Measurements from ENCODE around the gene NKX2-4. TPM values are rescaled to one million over a fixed set of nuclear protein-coding genes. Genes with fewer than 3 reads are reported as not detected.
"Not testable (repeated sequence)": the region's sequence is repeated elsewhere in the genome, so short reads cannot be mapped to it uniquely, and the experiment has no call there.

NKX2-4 gene
- total and polyA plus RNA-seq, 2 experiments from 2014 or later = not detected

DNA sequence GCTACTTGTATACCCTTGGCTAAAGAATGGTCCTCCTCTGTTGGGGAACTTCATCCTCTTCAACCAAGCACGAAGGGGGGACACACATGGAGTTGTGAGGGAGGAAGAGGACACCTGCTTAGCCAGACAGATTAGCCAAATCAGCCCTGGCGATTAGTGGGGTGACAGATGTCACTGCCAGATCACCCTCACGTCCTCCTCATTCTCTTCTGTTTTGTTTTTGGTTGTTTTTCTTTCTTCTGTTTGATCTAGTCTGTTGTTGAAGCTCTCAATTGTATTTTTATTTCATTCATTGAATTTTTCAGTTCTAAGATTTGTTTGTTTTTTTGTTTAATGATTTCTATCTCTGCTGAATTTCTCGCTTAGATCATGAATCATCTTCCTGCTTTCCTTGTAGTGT lies 27.5 kb upstream of the NKX2-4 start:
- Histone ChIP-seq H3K9me3 (ENCODE audit: low read depth) (no peaks in the 10 kb centered on the region), H3K79me2 (ENCODE audit: insufficient read depth) (no peaks in the 10 kb centered on the region), H3K36me3 (ENCODE audit: low read depth) (no peaks in the 10 kb centered on the region), H3K4me2 (ENCODE audit: unreplicated experiment) (no peak overlapping the region), H3K27me3 (replicated peaks; ENCODE audit: insufficient read depth) (peaks cover 3% of the 10 kb centered on the region; the same call in 1 of the 2 replicates), H2AFZ (no peak overlapping the region), H3K9me2 (ENCODE audit: insufficient read depth) (no peaks in the 10 kb centered on the region), H3K4me1 (ENCODE audit: insufficient read depth) (no peaks in the 10 kb centered on the region), H3F3A (ENCODE audit: insufficient read depth) (no peaks in the 10 kb centered on the region), H3K9ac (no peak overlapping the region), H4K20me1 (ENCODE audit: insufficient read depth) (no peaks in the 10 kb centered on the region), H3K4me3 (no peak overlapping the region), H3K27ac (no peak overlapping the region)
- in situ Hi-C loops (cut with MboI) = no loop called here
- no peak for DNase-seq
- TF ChIP-seq EZH2 (IDR thresholded peaks at IDR 0.05; ENCODE audit: insufficient read depth, poor library complexity, severe bottlenecking) (no peak), EZH2phosphoT487 (IDR thresholded peaks at IDR 0.05; ENCODE audit: insufficient read depth, low read depth) (no peak)
- 37 to 39% methylated on average over 4 of the region's 4 CpGs for WGBS, 2 experiments (ENCODE audit: low coverage in 1 of 2, low lambda C conversion rate in 2 of 2, missing lambda C conversion rate in 2 of 2)

GRCh38 chr20:21423712-21424111 lies 26.4 kb upstream of the NKX2-4 start:
- H3K27ac ChIP-seq; H3K9ac ChIP-seq; H3K4me3 ChIP-seq; H2AFZ ChIP-seq; H3K9me2 ChIP-seq (ENCODE audit: insufficient read depth); H3K4me1 ChIP-seq (ENCODE audit: insufficient read depth); H3K27me3 ChIP-seq (replicated peaks; ENCODE audit: insufficient read depth); H3K9me3 ChIP-seq (ENCODE audit: low read depth); DNase-seq; in situ Hi-C loops (cut with MboI); H3K36me3 ChIP-seq (ENCODE audit: low read depth); H3K79me2 ChIP-seq (ENCODE audit: insufficient read depth); H3K4me2 ChIP-seq (ENCODE audit: unreplicated experiment); H3F3A ChIP-seq (ENCODE audit: insufficient read depth); H4K20me1 ChIP-seq (ENCODE audit: insufficient read depth): not testable (repeated sequence)
- 28 to 63% methylated on average over 1 of the region's 1 CpG for WGBS, 2 experiments (ENCODE audit: low coverage in 1 of 2, low lambda C conversion rate in 2 of 2, missing lambda C conversion rate in 2 of 2)

GRCh38 chr20:21421601-21422236 lies 24.4 kb upstream of the NKX2-4 start:
- 50 to 56% methylated on average over 4 of the region's 4 CpGs for WGBS, 2 experiments (ENCODE audit: low coverage in 1 of 2, low lambda C conversion rate in 2 of 2, missing lambda C conversion rate in 2 of 2)
- no peak for DNase-seq
- no peak overlapping the region for H3K4me2 ChIP-seq (ENCODE audit: unreplicated experiment)
- peaks cover 8% of the 10 kb centered on the region for H3K27me3 ChIP-seq (replicated peaks; ENCODE audit: insufficient read depth)
- H3K9me2 ChIP-seq (ENCODE audit: insufficient read depth) = no peaks in the 10 kb centered on the region
- H3K4me1 ChIP-seq (ENCODE audit: insufficient read depth) = no peaks in the 10 kb centered on the region
- H4K20me1 ChIP-seq (ENCODE audit: insufficient read depth) = no peaks in the 10 kb centered on the region
- no peak overlapping the region for H3K27ac ChIP-seq
- H3F3A ChIP-seq (ENCODE audit: insufficient read depth) = no peaks in the 10 kb centered on the region
- H2AFZ ChIP-seq = no peak overlapping the region
- H3K79me2 ChIP-seq (ENCODE audit: insufficient read depth) = no peaks in the 10 kb centered on the region
- in situ Hi-C loops (cut with MboI) = no loop called here
- H3K9me3 ChIP-seq (ENCODE audit: low read depth) = no peaks in the 10 kb centered on the region
- no peak overlapping the region for H3K4me3 ChIP-seq
- TF ChIP-seq EZH2 (IDR thresholded peaks at IDR 0.05; ENCODE audit: insufficient read depth, poor library complexity, severe bottlenecking) (no peak), EZH2phosphoT487 (IDR thresholded peaks at IDR 0.05; ENCODE audit: insufficient read depth, low read depth) (no peak)
- no peak overlapping the region for H3K9ac ChIP-seq
- no peaks in the 10 kb centered on the region for H3K36me3 ChIP-seq (ENCODE audit: low read depth)

DNA sequence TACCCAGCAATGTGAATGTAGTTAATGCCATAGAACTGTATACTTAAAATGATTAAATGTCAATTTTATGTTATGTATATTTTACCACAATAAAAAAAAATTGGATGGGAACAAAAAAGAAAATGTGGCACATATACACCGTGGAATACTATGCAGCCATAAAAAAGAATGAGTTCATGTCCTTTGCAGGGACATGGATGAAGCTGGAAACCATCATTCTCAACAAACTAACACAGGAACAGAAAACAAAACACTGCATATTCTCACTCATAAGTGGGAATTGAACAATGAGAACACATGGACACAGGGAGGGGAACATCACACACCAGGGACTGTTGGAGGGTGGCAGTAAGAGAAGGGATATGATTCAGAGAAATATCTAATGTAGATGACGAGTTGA lies 21.8 kb upstream of the NKX2-4 start:
- H4K20me1 ChIP-seq (ENCODE audit: insufficient read depth); H3K4me3 ChIP-seq; in situ Hi-C loops (cut with MboI); H3K9me2 ChIP-seq (ENCODE audit: insufficient read depth); DNase-seq; H3K9ac ChIP-seq; H3K9me3 ChIP-seq (ENCODE audit: low read depth); H3K79me2 ChIP-seq (ENCODE audit: insufficient read depth); H3K4me1 ChIP-seq (ENCODE audit: insufficient read depth); H3K4me2 ChIP-seq (ENCODE audit: unreplicated experiment); H3K36me3 ChIP-seq (ENCODE audit: low read depth); H3F3A ChIP-seq (ENCODE audit: insufficient read depth); H3K27ac ChIP-seq; H2AFZ ChIP-seq: not testable (repeated sequence)
- 10 to 20% methylated on average over 2 of the region's 2 CpGs for WGBS, 2 experiments (ENCODE audit: low coverage in 1 of 2, low lambda C conversion rate in 2 of 2, missing lambda C conversion rate in 2 of 2)
- peaks cover 20% of the 10 kb centered on the region for H3K27me3 ChIP-seq (replicated peaks; ENCODE audit: insufficient read depth)

GRCh38 chr20:21413996-21414395 lies 16.7 kb upstream of the NKX2-4 start:
- H3K4me3 ChIP-seq; H3K27ac ChIP-seq; H3K9me2 ChIP-seq (ENCODE audit: insufficient read depth); H3K4me1 ChIP-seq (ENCODE audit: insufficient read depth); H3F3A ChIP-seq (ENCODE audit: insufficient read depth); DNase-seq; H3K79me2 ChIP-seq (ENCODE audit: insufficient read depth); H2AFZ ChIP-seq; H3K4me2 ChIP-seq (ENCODE audit: unreplicated experiment); H3K36me3 ChIP-seq (ENCODE audit: low read depth); H4K20me1 ChIP-seq (ENCODE audit: insufficient read depth); in situ Hi-C loops (cut with MboI); H3K9ac ChIP-seq; H3K9me3 ChIP-seq (ENCODE audit: low read depth): not testable (repeated sequence)
- peaks cover 38% of the 10 kb centered on the region for H3K27me3 ChIP-seq (replicated peaks; ENCODE audit: insufficient read depth)
- WGBS, 2 experiments (ENCODE audit: low coverage in 1 of 2, low lambda C conversion rate in 2 of 2, missing lambda C conversion rate in 2 of 2) = 35 to 46% methylated on average over 3 of the region's 3 CpGs
